Neural cell (in vitro differentiated cells): Measurements from ENCODE around the gene SEMA4B. TPM values are rescaled to one million over a fixed set of nuclear protein-coding genes. Genes with fewer than 3 reads are reported as not detected.

ENCODE experiments used
- H2AFZ ChIP-seq: fragments of 200-600, 300-800 bp; sonication (generic), shearing (Covaris generic); 2 replicates; pipeline ENCODE4 v1.6.0; 2014; ENCODE audit warnings: low read depth, mild to moderate bottlenecking, antibody characterized with exemption, low read length, moderate library complexity
- H3F3A ChIP-seq: fragments of 200-600 bp; shearing (Covaris generic); 2 replicates; pipeline ENCODE4 v1.6.1; 2016; ENCODE audit warnings: mild to moderate bottlenecking, moderate library complexity, mixed read lengths, antibody characterized with exemption, low read length; ENCODE audit not compliant: insufficient read depth, poor library complexity, severe bottlenecking
- H3K27ac ChIP-seq: fragments of 200-600, 300-800 bp; sonication (generic), shearing (Covaris generic); 2 replicates; pipeline ENCODE4 v1.5.1; 2014; ENCODE audit warnings: mild to moderate bottlenecking, low read length, moderate library complexity
- H3K27me3 ChIP-seq: fragments of 300-800, 200-600 bp; sonication (generic), shearing (Covaris generic); 2 replicates; pipeline ENCODE4 v1.6.0; 2014; ENCODE audit warnings: mild to moderate bottlenecking, low read depth, low read length, moderate library complexity; ENCODE audit not compliant: insufficient read depth
- H3K36me3 ChIP-seq: fragments of 300-800, 200-600 bp; sonication (generic), shearing (Covaris generic); 2 replicates; pipeline ENCODE4 v1.5.1; 2014; ENCODE audit warnings: mild to moderate bottlenecking, antibody characterized with exemption, low read length, moderate library complexity; ENCODE audit not compliant: insufficient read depth
- H3K4me2 ChIP-seq: fragments of 300-800, 200-600 bp; sonication (generic), shearing (Covaris generic); 2 replicates; pipeline ENCODE4 v1.6.0; 2014; ENCODE audit warnings: mild to moderate bottlenecking, low read length
- H3K4me3 ChIP-seq: fragments of 300-800, 200-600 bp; sonication (generic), shearing (Covaris generic); 2 replicates; pipeline ENCODE4 v1.5.1; 2014; ENCODE audit warnings: mild to moderate bottlenecking, low read length, moderate library complexity
- H3K79me2 ChIP-seq: fragments of 200-600 bp; shearing (Covaris generic); replicated peaks from 2 replicates; pipeline ENCODE4 v1.6.0; 2014; ENCODE audit warnings: mild to moderate bottlenecking, low read length, moderate library complexity; ENCODE audit not compliant: insufficient read depth
- H3K9ac ChIP-seq: fragments of 300-800, 200-600 bp; sonication (generic), shearing (Covaris generic); 2 replicates; pipeline ENCODE4 v1.6.1; 2016; ENCODE audit warnings: mild to moderate bottlenecking, low read length, mixed read lengths
- H3K9me2 ChIP-seq: fragments of 200-600 bp; shearing (Covaris generic); 2 replicates; pipeline ENCODE4 v1.6.1; 2016; ENCODE audit warnings: mild to moderate bottlenecking, low read length, mixed read lengths; ENCODE audit not compliant: insufficient read depth
- H3K9me3 ChIP-seq: fragments of 200-600, 300-800 bp; sonication (generic), shearing (Covaris generic); 2 replicates; pipeline ENCODE4 v1.6.1; 2016; ENCODE audit warnings: mild to moderate bottlenecking, mixed run types, low read length, moderate library complexity, mixed read lengths
- H4K20me1 ChIP-seq: fragments of 200-600 bp; shearing (Covaris generic); 2 replicates; pipeline ENCODE4 v1.6.1; 2016; ENCODE audit warnings: mild to moderate bottlenecking, mixed run types; ENCODE audit not compliant: insufficient read depth
- EP300 ChIP-seq: fragments of 450-650 bp; conservative IDR thresholded peaks from 2 replicates; pipeline ENCODE4 v1.6.1; 2014; ENCODE audit warnings: antibody characterized with exemption, mild to moderate bottlenecking, moderate library complexity; ENCODE audit not compliant: poor library complexity, severe bottlenecking
- EZH2 ChIP-seq: fragments of 200-600, 300-800 bp; shearing (Covaris generic), sonication (generic); IDR thresholded peaks from 2 replicates; pipeline ENCODE4 v1.6.1; 2014; ENCODE audit warnings: antibody characterized with exemption, low read length, borderline replicate concordance, mild to moderate bottlenecking; ENCODE audit not compliant: insufficient read depth, poor library complexity, severe bottlenecking
- MXI1 ChIP-seq: fragments of 450-650 bp; conservative IDR thresholded peaks from 2 replicates; pipeline ENCODE4 v1.6.1; 2014; ENCODE audit warnings: antibody characterized with exemption, mild to moderate bottlenecking; ENCODE audit not compliant: poor library complexity, severe bottlenecking
- POLR2AphosphoS5 ChIP-seq: IDR thresholded peaks from 2 replicates; pipeline ENCODE4 v1.6.1; 2012
- RAD21 ChIP-seq: fragments of 450-650 bp; conservative IDR thresholded peaks from 2 replicates; pipeline ENCODE4 v1.6.1; 2014; ENCODE audit warnings: antibody characterized with exemption, mild to moderate bottlenecking, moderate library complexity
- REST ChIP-seq: IDR thresholded peaks from 2 replicates; pipeline ENCODE4 v1.6.1; 2012; ENCODE audit warnings: borderline replicate concordance
- SMC3 ChIP-seq: fragments of 450-650 bp; conservative IDR thresholded peaks from 2 replicates; pipeline ENCODE4 v1.6.1; 2014; ENCODE audit warnings: antibody characterized with exemption, mild to moderate bottlenecking, moderate library complexity; ENCODE audit not compliant: poor library complexity
- TAF1 ChIP-seq: IDR thresholded peaks from 2 replicates; pipeline ENCODE4 v1.6.1; 2012; ENCODE audit warnings: low read depth
- polyA plus RNA-seq: library from polyadenylated mRNA; depleted of rRNA; stranded (reverse); fragments of >200 nt; gene quantifications from 2 replicates; pipeline ENCODE4 v1.2.3, GENCODE V29; 2014
- TF ChIP-seq, protein P1 (sequence below): fragments of 450-650 bp; IDR thresholded peaks from 2 replicates; pipeline ENCODE4 v1.5.1; 2014; ENCODE audit warnings: antibody characterized with exemption, mild to moderate bottlenecking, moderate library complexity; ENCODE audit not compliant: poor library complexity, severe bottlenecking

SEMA4B gene
- polyA plus RNA-seq, 1 donor from 2014 or later, result 11.0 TPM

GRCh38 chr15:90227816-90228772 is 27.0 kb downstream of the SEMA4B start:
- Histone ChIP-seq H3F3A (no peaks in the 10 kb centered on the region), H3K4me3 (no peak overlapping the region), H3K79me2 (no peaks in the 10 kb centered on the region), H3K27me3 (no peaks in the 10 kb centered on the region), H2AFZ (no peak overlapping the region), H3K36me3 (no peaks in the 10 kb centered on the region), H3K9me2 (no peaks in the 10 kb centered on the region), H3K27ac (no peak overlapping the region), H3K4me2 (no peak overlapping the region), H3K9me3 (no peaks in the 10 kb centered on the region), H3K9ac (no peak overlapping the region), H4K20me1 (no peaks in the 10 kb centered on the region)
- TF ChIP-seq RAD21, result no peak
- no peak for TF ChIP-seq EZH2
- no peak for TF ChIP-seq TAF1
- no peak for TF ChIP-seq MXI1
- TF ChIP-seq POLR2AphosphoS5, result no peak
- no peak for TF ChIP-seq SMC3
- TF ChIP-seq, protein P1, sequence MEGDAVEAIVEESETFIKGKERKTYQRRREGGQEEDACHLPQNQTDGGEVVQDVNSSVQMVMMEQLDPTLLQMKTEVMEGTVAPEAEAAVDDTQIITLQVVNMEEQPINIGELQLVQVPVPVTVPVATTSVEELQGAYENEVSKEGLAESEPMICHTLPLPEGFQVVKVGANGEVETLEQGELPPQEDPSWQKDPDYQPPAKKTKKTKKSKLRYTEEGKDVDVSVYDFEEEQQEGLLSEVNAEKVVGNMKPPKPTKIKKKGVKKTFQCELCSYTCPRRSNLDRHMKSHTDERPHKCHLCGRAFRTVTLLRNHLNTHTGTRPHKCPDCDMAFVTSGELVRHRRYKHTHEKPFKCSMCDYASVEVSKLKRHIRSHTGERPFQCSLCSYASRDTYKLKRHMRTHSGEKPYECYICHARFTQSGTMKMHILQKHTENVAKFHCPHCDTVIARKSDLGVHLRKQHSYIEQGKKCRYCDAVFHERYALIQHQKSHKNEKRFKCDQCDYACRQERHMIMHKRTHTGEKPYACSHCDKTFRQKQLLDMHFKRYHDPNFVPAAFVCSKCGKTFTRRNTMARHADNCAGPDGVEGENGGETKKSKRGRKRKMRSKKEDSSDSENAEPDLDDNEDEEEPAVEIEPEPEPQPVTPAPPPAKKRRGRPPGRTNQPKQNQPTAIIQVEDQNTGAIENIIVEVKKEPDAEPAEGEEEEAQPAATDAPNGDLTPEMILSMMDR, result no peak
- no peak for TF ChIP-seq EP300
- no peak for TF ChIP-seq REST

DNA sequence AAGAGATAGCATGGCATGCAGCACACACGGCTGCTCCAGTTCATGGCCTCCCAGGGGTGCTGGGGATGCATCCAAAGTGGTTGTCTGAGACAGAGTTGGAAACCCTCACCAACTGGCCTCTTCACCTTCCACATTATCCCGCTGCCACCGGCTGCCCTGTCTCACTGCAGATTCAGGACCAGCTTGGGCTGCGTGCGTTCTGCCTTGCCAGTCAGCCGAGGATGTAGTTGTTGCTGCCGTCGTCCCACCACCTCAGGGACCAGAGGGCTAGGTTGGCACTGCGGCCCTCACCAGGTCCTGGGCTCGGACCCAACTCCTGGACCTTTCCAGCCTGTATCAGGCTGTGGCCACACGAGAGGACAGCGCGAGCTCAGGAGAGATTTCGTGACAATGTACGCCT is 27.8 kb downstream of the SEMA4B start:
- Histone ChIP-seq H3F3A (no peaks in the 10 kb centered on the region), H3K4me3 (no peak overlapping the region), H2AFZ (no peak overlapping the region), H3K9me2 (no peaks in the 10 kb centered on the region), H4K20me1 (no peaks in the 10 kb centered on the region), H3K27me3 (no peaks in the 10 kb centered on the region), H3K4me2 (no peak overlapping the region), H3K27ac (no peak overlapping the region), H3K79me2 (no peaks in the 10 kb centered on the region), H3K36me3 (no peaks in the 10 kb centered on the region), H3K9ac (no peak overlapping the region), H3K9me3 (no peaks in the 10 kb centered on the region)
- TF ChIP-seq, protein P1, result no peak
- no peak for TF ChIP-seq TAF1
- no peak for TF ChIP-seq RAD21
- TF ChIP-seq EP300, result no peak
- no peak for TF ChIP-seq REST
